Activated T-cell treated with anti-CD3 and anti-CD28 coated beads, Interleukin-2, amount 50 U/mL, for 4 hours (primary cell): ENCODE results near the gene RETN. TPM values are rescaled to one million over a fixed set of nuclear protein-coding genes. Genes with fewer than 3 reads are reported as not detected.

Experiments used
- ATAC-seq, 2 donors: fragments of 200-7000 bp; cut with Tn5 transposase; one replicate each; pipeline ENCODE4 v1.10.0; 2021
- DNase-seq: peaks from one replicate; pipeline ENCODE4 v3.0.0-alpha.2; 2020
- H3K27me3 Mint-ChIP-seq: one replicate; pipeline ENCODE4 v1.8.0; 2021; ENCODE audit warnings: low read depth, mixed read lengths
- H3K36me3 Mint-ChIP-seq: one replicate; pipeline ENCODE4 v1.8.0; 2022; ENCODE audit warnings: mixed read lengths; ENCODE audit not compliant: insufficient read depth
- H3K4me1 Mint-ChIP-seq: one replicate; pipeline ENCODE4 v1.8.0; 2021; ENCODE audit warnings: low read depth, mixed read lengths
- H3K4me3 Mint-ChIP-seq: one replicate; pipeline ENCODE4 v1.8.0; 2021; ENCODE audit warnings: mild to moderate bottlenecking, moderate library complexity, mixed read lengths
- H3K9me3 Mint-ChIP-seq: one replicate; pipeline ENCODE4 v1.8.0; 2021; ENCODE audit warnings: mixed read lengths
- total RNA-seq, 3 donors: library from RNA; stranded (reverse); gene quantifications; one replicate each; pipeline ENCODE4 v1.2.1, GENCODE V29; 2021

The RETN gene
- total RNA-seq, 3 donors from 2014 or later: not detected

GRCh38 chr19:7679771-7680605 lies 11.1 kb downstream of the RETN start:
- Mint-ChIP-seq H3K36me3 (no peaks in the 10 kb centered on the region), H3K4me3 (peak overlapping the region; percentile 69), H3K9me3 (no peaks in the 10 kb centered on the region)

GRCh38 chr19:7680606-7681339 lies 11.9 kb downstream of the RETN start, which contains the start of gene TRAPPC5:
TRAPPC5 (plus strand) TSS chr19:7680833; CDS start chr19:7682254, 1,421 bp downstream.
- Mint-ChIP-seq H3K9me3 (no peaks in the 10 kb centered on the region), H3K27me3 (peaks cover 25% of the 10 kb centered on the region)

More at GRCh38 chr19:7679771-7680605, 11.1 kb downstream of the RETN start:
- DNase-seq (no peak), ATAC-seq (no peak)
- Mint-ChIP-seq H3K4me1 (peaks cover 45% of the 10 kb centered on the region), H3K27me3 (peaks cover 30% of the 10 kb centered on the region)

DNA sequence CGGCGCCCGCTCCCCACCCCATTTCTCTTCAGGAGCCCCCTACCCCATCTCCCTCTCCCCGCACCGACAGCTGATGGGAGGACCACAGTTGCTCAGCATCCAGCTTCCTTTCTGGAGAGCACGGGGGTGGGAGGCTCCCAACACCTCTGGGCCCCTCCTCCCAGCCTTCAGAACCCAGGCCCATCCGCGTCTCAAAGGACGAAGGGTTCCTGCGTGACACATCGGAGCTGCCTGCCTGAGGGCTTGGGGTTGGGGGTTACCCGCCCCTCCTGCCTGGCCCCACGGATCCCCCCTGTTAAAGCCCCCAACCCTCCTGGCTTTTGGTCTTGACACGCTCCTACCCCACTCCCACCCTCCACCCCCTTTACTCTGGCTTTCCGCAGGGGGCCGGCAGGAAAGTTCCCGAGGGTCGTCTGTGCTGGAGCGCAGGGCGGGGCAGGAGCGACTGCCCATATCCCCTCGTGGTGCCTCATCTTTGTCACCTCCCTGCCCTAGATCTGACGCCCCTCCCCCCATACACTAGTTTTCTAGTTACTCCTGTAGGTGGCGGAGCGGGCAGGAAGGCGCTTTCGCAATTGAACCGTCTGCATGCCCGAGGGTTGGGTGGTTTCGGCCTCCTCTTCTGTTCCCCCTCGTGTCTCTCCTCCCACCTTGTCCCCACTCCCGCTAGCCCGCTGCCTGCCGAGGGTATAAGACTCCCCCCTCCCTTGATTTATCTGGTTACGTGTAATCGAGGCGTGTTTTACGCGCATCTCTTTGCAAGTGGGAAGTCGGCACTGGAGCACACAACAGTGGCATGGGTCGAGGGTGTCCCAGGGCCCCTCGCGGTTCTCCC lies 12.7 kb downstream of the RETN start:
- H3K36me3 Mint-ChIP-seq: no peaks in the 10 kb centered on the region

More at GRCh38 chr19:7680606-7681339, 11.9 kb downstream of the RETN start, which contains the start of gene TRAPPC5:
- H3K4me1 Mint-ChIP-seq: peaks cover 45% of the 10 kb centered on the region
- no peaks in the 10 kb centered on the region for H3K36me3 Mint-ChIP-seq
- ATAC-seq (peak; percentile 47 to 50), DNase-seq (peak; percentile 85)
- H3K4me3 Mint-ChIP-seq: peak within 1 kb of the TSS; percentile 93

GRCh38 chr19:7682175-7682855 lies 13.5 kb downstream of the RETN start:
- Mint-ChIP-seq H3K4me1 (peaks cover 32% of the 10 kb centered on the region), H3K36me3 (no peaks in the 10 kb centered on the region), H3K27me3 (peaks cover 11% of the 10 kb centered on the region), H3K9me3 (no peaks in the 10 kb centered on the region), H3K4me3 (peak overlapping the region; percentile 93)
- ATAC-seq: no peak
- DNase-seq: no peak

More for the DNA sequence above, 12.7 kb downstream of the RETN start:
- DNase-seq (peak; percentile 82), ATAC-seq (peak; percentile 56 to 58)
- Mint-ChIP-seq H3K4me3 (peak overlapping the region; percentile 93), H3K4me1 (peaks cover 38% of the 10 kb centered on the region), H3K27me3 (peaks cover 17% of the 10 kb centered on the region), H3K9me3 (no peaks in the 10 kb centered on the region)

DNA sequence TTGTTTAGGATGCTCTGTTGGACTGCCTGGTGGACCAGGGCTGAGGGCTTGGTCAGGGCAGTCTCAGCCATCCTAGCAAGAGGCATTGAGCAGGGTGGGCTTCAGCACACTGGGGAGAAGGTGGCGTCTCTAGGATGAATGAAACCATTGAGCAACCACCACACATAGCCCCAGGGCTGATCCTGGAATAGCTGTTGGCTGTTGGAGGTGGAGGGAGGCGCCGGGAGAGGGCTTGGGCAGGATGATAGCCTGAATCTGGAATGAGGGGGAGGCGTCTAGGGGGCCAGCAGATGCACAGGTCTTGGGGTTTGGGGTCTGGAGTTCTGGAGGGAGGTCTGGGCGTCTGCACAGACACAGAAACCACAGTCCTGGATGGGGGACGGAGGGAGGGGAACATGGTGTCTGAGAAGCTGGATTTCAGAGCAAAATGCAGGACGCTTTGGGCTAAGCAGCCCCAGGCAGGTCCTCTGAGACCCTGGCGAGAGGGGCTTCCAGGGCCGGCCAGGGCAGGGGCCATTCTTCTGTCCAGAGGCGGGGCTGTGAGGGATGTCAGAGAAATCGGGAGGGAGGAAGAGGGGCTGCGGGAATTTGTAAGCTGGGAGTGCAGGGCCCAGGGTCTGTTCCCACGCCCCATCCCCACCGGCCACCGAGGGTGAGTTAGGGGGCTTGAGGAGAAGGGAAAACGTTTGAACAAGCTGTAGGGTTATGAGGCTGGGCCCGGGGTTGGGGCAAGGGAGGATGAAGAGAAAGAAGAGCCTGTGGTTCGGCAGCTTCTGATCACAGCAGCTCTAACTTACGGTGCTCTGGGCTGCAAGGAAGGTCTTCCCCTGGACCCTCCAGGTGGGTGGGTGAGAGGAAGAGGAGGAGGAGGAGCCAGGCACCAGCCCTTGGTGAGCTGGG lies 16.9 kb downstream of the RETN start:
- Mint-ChIP-seq H3K36me3 (no peaks in the 10 kb centered on the region), H3K4me1 (peaks cover 5% of the 10 kb centered on the region), H3K4me3 (no peak overlapping the region), H3K27me3 (no peaks in the 10 kb centered on the region), H3K9me3 (no peaks in the 10 kb centered on the region)
- no peak for DNase-seq
- no peak for ATAC-seq

DNA sequence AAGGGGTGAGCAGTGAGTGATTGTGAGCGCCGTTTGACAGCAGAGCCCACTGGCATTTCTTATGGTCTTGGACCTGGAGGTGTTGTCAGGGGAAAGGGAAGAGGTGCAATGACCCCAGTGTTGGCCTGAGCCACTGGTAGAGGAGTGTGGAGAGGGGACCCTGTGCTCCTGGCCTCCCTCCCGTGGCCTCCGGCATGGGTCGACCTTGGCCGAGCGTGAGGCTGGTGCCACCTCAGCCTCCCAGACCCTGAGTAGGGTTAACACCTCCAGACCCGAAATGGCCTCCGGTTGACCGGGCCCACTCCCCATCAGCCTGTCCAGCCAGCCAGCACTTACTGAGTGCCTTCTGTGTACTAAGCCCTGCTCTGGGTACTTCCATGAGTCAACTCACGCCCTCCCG lies 18.3 kb downstream of the RETN start:
- Mint-ChIP-seq H3K4me3 (no peak overlapping the region), H3K9me3 (no peaks in the 10 kb centered on the region), H3K36me3 (no peaks in the 10 kb centered on the region), H3K4me1 (no peaks in the 10 kb centered on the region), H3K27me3 (no peaks in the 10 kb centered on the region)
- DNase-seq: no peak
- ATAC-seq: no peak

- H3K4me1 Mint-ChIP-seq: no peaks in the 10 kb centered on the region
- DNase-seq: no peak
Measured at GRCh38 chr19:7689165-7689564, 20.3 kb downstream of the RETN start.

DNA sequence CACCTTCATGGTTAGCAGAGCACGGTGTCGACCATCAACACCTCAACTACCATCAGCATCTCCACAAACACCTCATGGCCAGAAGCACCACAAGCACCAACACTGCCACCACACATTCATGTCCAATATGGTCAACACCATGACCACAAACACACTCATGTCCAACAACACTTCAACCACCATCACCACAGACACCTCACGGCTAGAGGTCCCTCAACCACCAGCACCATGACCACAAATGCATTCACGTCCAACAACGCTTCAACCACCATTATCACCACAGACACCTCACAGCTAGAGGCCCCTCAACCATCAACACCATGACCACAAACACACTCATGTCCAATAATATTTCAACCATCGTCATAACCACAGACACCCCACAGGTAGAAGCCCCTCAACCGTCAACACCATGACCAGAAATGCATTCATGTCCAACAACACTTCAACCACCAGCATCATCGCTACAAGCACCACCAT lies 22.0 kb downstream of the RETN start:
- peak in 1 of 2 donors; percentile 49 for ATAC-seq
- no peak overlapping the region for H3K4me3 Mint-ChIP-seq
- H3K36me3 Mint-ChIP-seq: no peaks in the 10 kb centered on the region
- DNase-seq: no peak
- no peaks in the 10 kb centered on the region for H3K27me3 Mint-ChIP-seq
- no peaks in the 10 kb centered on the region for H3K9me3 Mint-ChIP-seq
- H3K4me1 Mint-ChIP-seq: peaks cover 2% of the 10 kb centered on the region

More at GRCh38 chr19:7689165-7689564, 20.3 kb downstream of the RETN start:
- Mint-ChIP-seq H3K9me3 (no peaks in the 10 kb centered on the region), H3K4me3 (no peak overlapping the region), H3K36me3 (no peaks in the 10 kb centered on the region), H3K27me3 (no peaks in the 10 kb centered on the region)
- no peak for ATAC-seq

GRCh38 chr19:7691497-7691896 lies 22.6 kb downstream of the RETN start:
- peak; percentile 56 to 63 for ATAC-seq
- DNase-seq: no peak
- Mint-ChIP-seq H3K36me3 (no peaks in the 10 kb centered on the region), H3K4me3 (no peak overlapping the region), H3K4me1 (peaks cover 3% of the 10 kb centered on the region), H3K27me3 (peaks cover 1% of the 10 kb centered on the region), H3K9me3 (no peaks in the 10 kb centered on the region)

GRCh38 chr19:7692417-7693088 lies 23.7 kb downstream of the RETN start:
- Mint-ChIP-seq H3K4me3 (no peak overlapping the region), H3K36me3 (no peaks in the 10 kb centered on the region), H3K9me3 (no peaks in the 10 kb centered on the region), H3K27me3 (peaks cover 2% of the 10 kb centered on the region), H3K4me1 (peaks cover 5% of the 10 kb centered on the region)
- DNase-seq (no peak), ATAC-seq (peak; percentile 52 to 67)

DNA sequence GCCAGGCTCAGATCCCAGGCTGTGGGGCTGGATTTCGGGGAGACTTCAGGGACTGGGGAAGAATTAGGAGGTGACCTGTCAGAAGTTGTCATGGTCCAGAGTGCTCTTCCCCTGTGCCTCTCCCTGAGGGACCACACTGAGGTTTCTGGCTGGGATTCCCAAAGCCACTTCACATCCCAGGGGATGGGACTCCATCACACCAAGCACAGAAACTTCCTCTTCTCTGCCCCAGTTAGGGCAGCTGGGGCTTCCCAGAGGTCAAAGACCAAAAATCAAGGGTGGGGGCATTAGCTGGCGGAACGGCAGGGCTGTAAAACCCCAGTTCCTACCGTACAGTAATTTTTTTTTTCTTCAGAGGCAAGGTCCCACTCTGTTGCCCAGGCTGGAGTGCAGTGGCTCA lies 25.6 kb downstream of the RETN start:
- ATAC-seq (no peak), DNase-seq (no peak)
- Mint-ChIP-seq H3K36me3 (no peaks in the 10 kb centered on the region), H3K9me3 (no peaks in the 10 kb centered on the region), H3K27me3 (peaks cover 6% of the 10 kb centered on the region), H3K4me3 (no peak overlapping the region), H3K4me1 (peaks cover 11% of the 10 kb centered on the region)

DNA sequence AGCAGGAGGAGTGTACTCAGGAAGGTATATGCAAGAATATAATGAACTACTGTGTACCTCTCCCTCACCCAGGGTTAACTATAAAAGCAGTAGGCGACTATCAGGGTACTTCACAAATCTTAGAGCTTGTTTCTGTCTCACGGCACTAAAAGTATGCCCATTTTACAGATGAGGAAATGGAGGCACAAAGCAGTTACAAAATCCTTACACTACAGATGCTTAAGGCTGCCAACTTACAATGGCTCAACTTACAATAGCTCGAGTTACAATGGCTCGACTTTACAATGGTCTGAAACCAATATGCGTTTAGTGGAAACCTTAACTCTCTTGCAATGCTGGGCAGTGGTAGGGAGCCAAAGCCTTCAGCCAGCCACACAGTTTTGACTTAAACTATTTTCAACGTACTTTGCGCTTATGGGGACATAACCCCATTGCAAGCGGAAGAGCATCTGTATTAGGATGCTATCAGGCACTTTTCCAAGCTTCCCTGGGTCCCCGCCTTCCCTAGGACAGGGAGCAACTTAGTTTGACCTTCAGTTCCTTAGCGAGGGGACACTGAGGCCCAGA lies 29.0 kb downstream of the RETN start:
- H3K4me1 Mint-ChIP-seq: peaks cover 24% of the 10 kb centered on the region
- no peak overlapping the region for H3K4me3 Mint-ChIP-seq

More for the DNA sequence above, 29.0 kb downstream of the RETN start:
- Mint-ChIP-seq H3K9me3 (no peaks in the 10 kb centered on the region), H3K36me3 (no peaks in the 10 kb centered on the region), H3K27me3 (peaks cover 9% of the 10 kb centered on the region)
- DNase-seq (no peak), ATAC-seq (no peak)
